ENCODE data around the gene DRC3.

Gene DRC3

DNA sequence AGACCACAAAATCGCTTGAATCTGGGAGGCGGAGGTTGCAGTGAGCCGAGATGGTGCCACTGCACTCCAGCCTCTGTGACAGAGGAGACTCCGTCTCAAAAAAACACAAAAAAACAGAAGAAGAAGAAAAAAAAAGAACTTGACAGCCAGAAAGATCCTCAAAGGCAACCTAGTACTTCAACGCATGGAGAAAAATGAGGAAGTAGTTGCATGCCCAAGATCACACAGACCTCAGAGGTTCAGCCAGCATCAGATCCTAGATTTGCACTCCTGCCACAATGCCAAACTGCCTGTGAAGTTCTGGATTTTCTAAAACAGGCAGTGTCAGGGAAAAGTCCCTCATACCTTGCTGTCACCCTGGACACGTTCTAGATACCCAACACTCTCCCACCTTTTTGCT is 64.8 kb downstream of the DRC3 start:
- no peaks in the 10 kb centered on the region for H3K27me3 ChIP-seq (ENCODE audit: control insufficient read depth in 1 of 2, insufficient read depth in 2 of 2, low read length in 2 of 2)
- no peaks in the 10 kb centered on the region for H3K36me3 ChIP-seq (ENCODE audit: control insufficient read depth in 2 of 2, insufficient read depth in 2 of 2, low read length in 2 of 2)
- no peak overlapping the region for H3K4me3 ChIP-seq (ENCODE audit: low read length in 2 of 2)
- H3K9ac ChIP-seq (ENCODE audit: low read length in 2 of 2) = no peak overlapping the region
- H3K27ac ChIP-seq (ENCODE audit: low read length) = no peak overlapping the region
- H3K4me1 ChIP-seq (ENCODE audit: control insufficient read depth, insufficient read depth, low read length) = peaks cover 30% of the 10 kb centered on the region
- no peaks in the 10 kb centered on the region for H3K9me3 ChIP-seq (ENCODE audit: control insufficient read depth in 2 of 2, low read length in 2 of 2)

DNA sequence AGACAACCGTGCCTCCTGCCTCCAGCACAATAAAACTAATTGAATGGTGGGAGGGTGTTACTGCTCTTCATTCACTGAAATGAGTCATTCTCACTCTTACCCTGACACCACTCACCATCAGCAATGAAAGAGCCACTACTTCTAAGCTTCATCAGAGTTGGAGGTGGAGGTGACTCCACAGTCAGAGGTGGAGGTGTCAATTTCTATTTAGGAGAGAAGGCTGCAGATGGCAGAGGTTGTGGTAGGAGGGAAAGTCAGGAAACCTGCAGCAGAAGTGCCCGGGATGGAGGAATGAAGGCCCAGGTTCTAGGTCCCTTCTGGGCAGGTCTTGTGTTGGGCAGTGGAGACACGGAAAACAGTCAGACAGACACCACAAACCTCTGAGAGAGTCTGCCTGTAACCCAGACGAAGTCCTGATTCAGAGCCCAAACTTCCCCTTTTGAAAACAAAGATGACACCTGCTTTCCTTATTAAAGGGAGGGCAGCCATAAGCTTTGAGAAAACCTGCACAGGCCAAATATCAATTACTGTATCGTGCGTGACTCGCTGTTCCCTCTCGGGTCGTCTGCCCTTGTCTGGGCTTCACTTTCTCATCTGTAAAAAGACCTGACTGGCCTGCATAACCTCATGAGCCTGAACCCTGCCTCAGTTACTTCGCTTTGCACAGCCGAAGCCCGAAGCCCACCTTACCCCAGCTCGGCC is 65.6 kb downstream of the DRC3 start:
- H3K4me1 ChIP-seq (ENCODE audit: control insufficient read depth, insufficient read depth, low read length) = peaks cover 30% of the 10 kb centered on the region
- H3K9me3 ChIP-seq (ENCODE audit: control insufficient read depth in 2 of 2, low read length in 2 of 2) = no peaks in the 10 kb centered on the region
- peak overlapping the region; percentile 69 to 94 for H3K4me3 ChIP-seq (ENCODE audit: low read length in 2 of 2)
- H3K27ac ChIP-seq (ENCODE audit: low read length) = peak overlapping the region; percentile 37
- H3K27me3 ChIP-seq (ENCODE audit: control insufficient read depth in 1 of 2, insufficient read depth in 2 of 2, low read length in 2 of 2) = no peaks in the 10 kb centered on the region
- no peaks in the 10 kb centered on the region for H3K36me3 ChIP-seq (ENCODE audit: control insufficient read depth in 2 of 2, insufficient read depth in 2 of 2, low read length in 2 of 2)
- H3K9ac ChIP-seq (ENCODE audit: low read length in 2 of 2) = peak overlapping the region; percentile 72 to 86

- peak within 1 kb of the TSS; percentile 49 for H3K27ac ChIP-seq (ENCODE audit: low read length)
Measured at GRCh38 chr17:18038861-18039534, 66.3 kb downstream of the DRC3 start, which contains the start of the genes ATPAF2 and GID4. Gene ATPAF2 (minus strand): TSS chr17:18039168. CDS start chr17:18039013, 155 bp downstream. Gene GID4 (plus strand): TSS chr17:18039408. CDS start chr17:18039465, 57 bp downstream.

GRCh38 chr17:18039535-18040260 is 67.0 kb downstream of the DRC3 start:
- Histone ChIP-seq H3K9me3 (ENCODE audit: control insufficient read depth in 2 of 2, low read length in 2 of 2) (no peaks in the 10 kb centered on the region), H3K27me3 (ENCODE audit: control insufficient read depth in 1 of 2, insufficient read depth in 2 of 2, low read length in 2 of 2) (no peaks in the 10 kb centered on the region), H3K9ac (ENCODE audit: low read length in 2 of 2) (peak overlapping the region; percentile 76 to 79), H3K36me3 (ENCODE audit: control insufficient read depth in 2 of 2, insufficient read depth in 2 of 2, low read length in 2 of 2) (no peaks in the 10 kb centered on the region), H3K4me3 (ENCODE audit: low read length in 2 of 2) (peak overlapping the region; percentile 65 to 94), H3K4me1 (ENCODE audit: control insufficient read depth, insufficient read depth, low read length) (peaks cover 30% of the 10 kb centered on the region), H3K27ac (ENCODE audit: low read length) (peak overlapping the region; percentile 49)

More at GRCh38 chr17:18038861-18039534, 66.3 kb downstream of the DRC3 start, which contains the start of the genes ATPAF2 and GID4:
- H3K9ac ChIP-seq (ENCODE audit: low read length in 2 of 2) = peak within 1 kb of the TSS; percentile 76 to 86
- H3K4me1 ChIP-seq (ENCODE audit: control insufficient read depth, insufficient read depth, low read length) = peaks cover 30% of the 10 kb centered on the region
- no peaks in the 10 kb centered on the region for H3K27me3 ChIP-seq (ENCODE audit: control insufficient read depth in 1 of 2, insufficient read depth in 2 of 2, low read length in 2 of 2)
- H3K9me3 ChIP-seq (ENCODE audit: control insufficient read depth in 2 of 2, low read length in 2 of 2) = no peaks in the 10 kb centered on the region
- peak within 1 kb of the TSS; percentile 69 to 94 for H3K4me3 ChIP-seq (ENCODE audit: low read length in 2 of 2)
- no peaks in the 10 kb centered on the region for H3K36me3 ChIP-seq (ENCODE audit: control insufficient read depth in 2 of 2, insufficient read depth in 2 of 2, low read length in 2 of 2)

DNA sequence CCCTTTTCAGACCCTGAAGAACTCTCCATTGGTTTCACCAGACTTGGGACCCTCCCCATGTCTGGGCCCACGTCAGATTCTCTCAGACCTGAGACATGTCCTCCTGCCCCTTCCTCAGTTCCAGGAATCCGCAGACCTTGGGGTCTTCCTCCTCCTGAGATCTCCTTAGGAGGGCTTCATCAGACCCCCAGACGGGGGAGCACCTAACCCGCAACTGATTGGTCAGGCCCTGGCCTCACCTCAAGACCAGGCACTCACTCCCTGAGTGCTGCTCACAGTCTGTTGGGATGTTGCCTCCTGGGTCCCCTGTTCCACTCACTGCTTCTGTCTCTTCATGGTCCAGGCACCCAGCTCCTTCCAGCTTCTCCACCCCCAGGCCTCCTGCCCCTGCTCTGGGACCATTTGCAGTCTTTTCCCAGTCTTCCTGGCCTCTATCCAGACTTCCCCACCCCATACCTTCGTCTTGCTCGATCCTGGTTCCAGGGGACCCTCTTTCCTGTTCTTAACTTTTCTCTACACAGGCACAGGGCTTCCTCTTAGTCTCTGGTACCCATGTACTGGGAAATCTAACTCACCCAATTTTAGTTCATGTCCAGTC is 67.7 kb downstream of the DRC3 start:
- H3K36me3 ChIP-seq (ENCODE audit: control insufficient read depth in 2 of 2, insufficient read depth in 2 of 2, low read length in 2 of 2) = peaks cover 0 to 4% of the 10 kb centered on the region in 2 donors
- peaks cover 30% of the 10 kb centered on the region for H3K4me1 ChIP-seq (ENCODE audit: control insufficient read depth, insufficient read depth, low read length)
- peak overlapping the region; percentile 76 to 79 for H3K9ac ChIP-seq (ENCODE audit: low read length in 2 of 2)
- no peaks in the 10 kb centered on the region for H3K27me3 ChIP-seq (ENCODE audit: control insufficient read depth in 1 of 2, insufficient read depth in 2 of 2, low read length in 2 of 2)
- H3K27ac ChIP-seq (ENCODE audit: low read length) = no peak overlapping the region
- H3K9me3 ChIP-seq (ENCODE audit: control insufficient read depth in 2 of 2, low read length in 2 of 2) = no peaks in the 10 kb centered on the region
- peak overlapping the region; percentile 65 to 94 for H3K4me3 ChIP-seq (ENCODE audit: low read length in 2 of 2)

DNA sequence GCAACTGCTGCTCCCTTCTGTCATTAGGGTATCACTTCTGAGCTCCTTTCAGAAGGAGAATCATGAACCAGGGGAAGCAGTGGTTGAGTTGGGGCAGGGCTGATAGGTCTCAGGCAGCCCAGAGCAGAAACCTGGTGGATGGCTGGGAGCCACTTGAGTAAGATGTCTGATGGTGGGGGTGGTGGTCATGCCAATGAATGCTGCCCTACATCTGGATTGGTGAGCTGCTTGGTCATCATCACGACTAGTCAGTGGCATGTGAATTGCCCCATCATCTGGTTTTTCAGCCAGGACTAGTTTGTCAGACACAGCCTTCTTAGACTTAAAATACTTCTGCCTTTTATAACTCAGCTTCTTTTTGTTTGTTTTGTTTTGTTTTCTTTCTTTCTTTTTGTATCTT is 69.1 kb downstream of the DRC3 start:
- no peak overlapping the region for H3K27ac ChIP-seq (ENCODE audit: low read length)
- no peaks in the 10 kb centered on the region for H3K9me3 ChIP-seq (ENCODE audit: control insufficient read depth in 2 of 2, low read length in 2 of 2)
- no peaks in the 10 kb centered on the region for H3K27me3 ChIP-seq (ENCODE audit: control insufficient read depth in 1 of 2, insufficient read depth in 2 of 2, low read length in 2 of 2)
- peak overlapping the region; percentile 8 to 13 for H3K9ac ChIP-seq (ENCODE audit: low read length in 2 of 2)
- no peak overlapping the region for H3K4me3 ChIP-seq (ENCODE audit: low read length in 2 of 2)
- peaks cover 30% of the 10 kb centered on the region for H3K4me1 ChIP-seq (ENCODE audit: control insufficient read depth, insufficient read depth, low read length)
- peaks cover 0 to 7% of the 10 kb centered on the region in 2 donors for H3K36me3 ChIP-seq (ENCODE audit: control insufficient read depth in 2 of 2, insufficient read depth in 2 of 2, low read length in 2 of 2)

DNA sequence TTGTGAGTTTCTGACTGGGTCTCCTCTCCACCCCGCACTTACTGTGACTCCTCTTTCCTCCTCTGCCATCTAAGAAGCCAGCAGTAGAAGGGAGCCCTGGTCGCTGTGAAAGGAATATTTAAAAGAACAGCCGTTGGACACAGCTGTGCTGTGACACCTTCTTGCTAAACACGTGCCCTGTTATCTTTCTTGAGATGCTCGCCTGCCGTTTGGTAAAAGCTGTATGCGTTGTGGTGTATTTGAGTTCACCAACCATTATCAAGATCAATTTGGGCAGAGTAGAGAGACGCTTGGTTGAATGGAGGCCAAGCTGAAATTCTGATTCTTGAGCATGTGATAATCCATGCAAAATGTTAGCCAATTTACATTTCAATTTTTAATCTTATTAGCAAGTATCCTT is 70.3 kb downstream of the DRC3 start:
- H3K4me1 ChIP-seq (ENCODE audit: control insufficient read depth, insufficient read depth, low read length) = peaks cover 23% of the 10 kb centered on the region
- no peak overlapping the region for H3K9ac ChIP-seq (ENCODE audit: low read length in 2 of 2)
- no peak overlapping the region for H3K27ac ChIP-seq (ENCODE audit: low read length)
- H3K36me3 ChIP-seq (ENCODE audit: control insufficient read depth in 2 of 2, insufficient read depth in 2 of 2, low read length in 2 of 2) = peaks cover 6 to 11% of the 10 kb centered on the region in 2 donors
- no peaks in the 10 kb centered on the region for H3K27me3 ChIP-seq (ENCODE audit: control insufficient read depth in 1 of 2, insufficient read depth in 2 of 2, low read length in 2 of 2)
- H3K4me3 ChIP-seq (ENCODE audit: low read length in 2 of 2) = no peak overlapping the region
- H3K9me3 ChIP-seq (ENCODE audit: control insufficient read depth in 2 of 2, low read length in 2 of 2) = no peaks in the 10 kb centered on the region

GRCh38 chr17:18043491-18043890 is 70.8 kb downstream of the DRC3 start:
- H3K4me3 ChIP-seq (ENCODE audit: low read length in 2 of 2) = no peak overlapping the region
- no peak overlapping the region for H3K9ac ChIP-seq (ENCODE audit: low read length in 2 of 2)
- H3K27ac ChIP-seq (ENCODE audit: low read length) = no peak overlapping the region
- H3K4me1 ChIP-seq (ENCODE audit: control insufficient read depth, insufficient read depth, low read length) = peaks cover 19% of the 10 kb centered on the region
- no peaks in the 10 kb centered on the region for H3K27me3 ChIP-seq (ENCODE audit: control insufficient read depth in 1 of 2, insufficient read depth in 2 of 2, low read length in 2 of 2)
- H3K9me3 ChIP-seq (ENCODE audit: control insufficient read depth in 2 of 2, low read length in 2 of 2) = no peaks in the 10 kb centered on the region
- H3K36me3 ChIP-seq (ENCODE audit: control insufficient read depth in 2 of 2, insufficient read depth in 2 of 2, low read length in 2 of 2) = peaks cover 6 to 11% of the 10 kb centered on the region in 2 donors

DNA sequence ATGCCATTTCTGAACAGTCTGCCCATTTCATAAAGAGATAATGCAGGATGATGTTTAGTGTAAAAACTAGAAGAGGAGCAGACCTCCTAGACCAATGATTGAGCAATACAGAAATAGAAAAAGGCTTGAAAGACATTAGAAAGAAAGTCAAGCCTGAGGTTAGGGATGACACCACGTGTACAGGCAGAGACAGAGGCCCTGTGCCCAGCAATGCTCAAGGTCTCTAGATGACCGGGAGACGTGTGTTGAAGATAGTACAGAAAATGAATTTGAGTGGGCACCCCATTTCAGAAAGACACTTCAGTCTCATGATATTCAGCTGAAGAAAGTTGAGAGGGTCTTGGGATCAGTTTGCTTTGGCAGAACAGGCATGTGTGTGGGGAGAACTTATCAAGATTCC is 71.9 kb downstream of the DRC3 start:
- Histone ChIP-seq H3K9ac (ENCODE audit: low read length in 2 of 2) (no peak overlapping the region), H3K36me3 (ENCODE audit: control insufficient read depth in 2 of 2, insufficient read depth in 2 of 2, low read length in 2 of 2) (peaks cover 6 to 11% of the 10 kb centered on the region in 2 donors)

DNA sequence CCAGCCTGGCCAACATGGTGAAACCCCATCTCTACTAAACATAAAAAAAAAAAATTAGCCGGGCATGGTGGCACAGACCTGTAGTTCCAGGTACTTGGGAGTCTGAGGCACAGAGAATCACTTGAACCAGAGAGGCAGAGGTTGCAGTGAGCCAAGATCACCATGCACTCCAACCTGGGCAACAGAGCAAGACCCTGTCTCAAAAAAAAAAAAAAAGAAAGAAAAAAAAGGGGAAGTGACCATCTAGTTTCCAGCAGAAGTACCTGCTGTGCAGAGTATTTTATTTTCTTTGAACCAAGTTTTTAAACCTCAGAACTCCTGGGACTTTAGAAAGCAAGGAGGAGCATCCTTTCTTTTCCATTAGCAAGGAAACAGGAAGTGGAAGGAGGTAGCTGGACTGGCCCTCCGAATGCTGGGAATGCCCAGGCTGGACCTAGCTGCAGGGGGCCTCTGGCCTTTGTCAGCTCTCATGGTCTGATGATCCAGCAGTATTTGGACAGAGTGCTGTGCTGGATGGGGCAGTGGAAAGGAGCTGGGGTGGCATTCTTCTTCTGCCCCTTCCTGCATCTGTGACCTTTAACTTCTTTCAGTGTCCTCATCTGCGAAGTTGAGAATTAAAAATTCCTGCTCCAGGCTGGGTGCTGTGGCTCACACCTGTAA is 73.2 kb downstream of the DRC3 start:
- no peaks in the 10 kb centered on the region for H3K9me3 ChIP-seq (ENCODE audit: control insufficient read depth in 2 of 2, low read length in 2 of 2)
- H3K27me3 ChIP-seq (ENCODE audit: control insufficient read depth in 1 of 2, insufficient read depth in 2 of 2, low read length in 2 of 2) = no peaks in the 10 kb centered on the region
- peaks cover 8% of the 10 kb centered on the region for H3K4me1 ChIP-seq (ENCODE audit: control insufficient read depth, insufficient read depth, low read length)
- no peak overlapping the region for H3K4me3 ChIP-seq (ENCODE audit: low read length in 2 of 2)
- H3K9ac ChIP-seq (ENCODE audit: low read length in 2 of 2) = no peak overlapping the region
- peaks cover 6 to 11% of the 10 kb centered on the region in 2 donors for H3K36me3 ChIP-seq (ENCODE audit: control insufficient read depth in 2 of 2, insufficient read depth in 2 of 2, low read length in 2 of 2)
- H3K27ac ChIP-seq (ENCODE audit: low read length) = no peak overlapping the region

More for the DNA sequence above, 71.9 kb downstream of the DRC3 start:
- H3K4me3 ChIP-seq (ENCODE audit: low read length in 2 of 2) = no peak overlapping the region
- H3K27me3 ChIP-seq (ENCODE audit: control insufficient read depth in 1 of 2, insufficient read depth in 2 of 2, low read length in 2 of 2) = no peaks in the 10 kb centered on the region
- no peaks in the 10 kb centered on the region for H3K9me3 ChIP-seq (ENCODE audit: control insufficient read depth in 2 of 2, low read length in 2 of 2)
- peaks cover 17% of the 10 kb centered on the region for H3K4me1 ChIP-seq (ENCODE audit: control insufficient read depth, insufficient read depth, low read length)
- H3K27ac ChIP-seq (ENCODE audit: low read length) = no peak overlapping the region
